WERI-Rb-1 (cell line): ENCODE measurements around the gene CDC42EP5.
A peak's percentile ranks its signal among the peaks of the same experiment; 100 is the strongest.

Experiments
- DNase-seq: peaks from one replicate; pipeline ENCODE4 v3.0.0-alpha.2; 2020
- H3K27ac ChIP-seq: fragments of 250-450 bp; sonication (Bioruptor Pico); 2 replicates; pipeline ENCODE4 v1.5.1; 2020; ENCODE audit warnings: mild to moderate bottlenecking, moderate library complexity
- H3K27me3 ChIP-seq: fragments of 250-450 bp; sonication (Bioruptor Pico); 2 replicates; pipeline ENCODE4 v1.5.1; 2021; ENCODE audit warnings: mild to moderate bottlenecking, low read depth, moderate library complexity; ENCODE audit not compliant: insufficient read depth, severe bottlenecking
- H3K36me3 ChIP-seq: fragments of 250-450 bp; sonication (Bioruptor Pico); 2 replicates; pipeline ENCODE4 v1.5.1; 2020; ENCODE audit warnings: mild to moderate bottlenecking, moderate library complexity
- H3K4me3 ChIP-seq: 2 replicates; pipeline ENCODE4 v1.5.1; 2011; ENCODE audit warnings: low read depth, mild to moderate bottlenecking, control low read depth, low read length
- H3K9me3 ChIP-seq: fragments of 250-450 bp; sonication (Bioruptor Pico); 2 replicates; pipeline ENCODE4 v1.5.1; 2021; ENCODE audit warnings: mild to moderate bottlenecking, moderate library complexity; ENCODE audit not compliant: severe bottlenecking
- CTCF ChIP-seq: IDR thresholded peaks from 2 replicates; pipeline ENCODE4 v1.5.1; 2011; ENCODE audit warnings: low read depth, mild to moderate bottlenecking, control low read depth, inconsistent platforms, low read length

CDC42EP5 gene

GRCh38 chr19:54430306-54431254 lies 42.5 kb downstream of the CDC42EP5 start:
- Histone ChIP-seq H3K27me3 (no peaks in the 10 kb centered on the region), H3K4me3 (no peak overlapping the region), H3K27ac (no peak overlapping the region), H3K36me3 (no peaks in the 10 kb centered on the region), H3K9me3 (no peaks in the 10 kb centered on the region)
- DNase-seq, result peak; percentile 67
- TF ChIP-seq CTCF, result peak; percentile 42; the same call in 1 of the 2 replicates

GRCh38 chr19:54429545-54430227 lies 43.4 kb downstream of the CDC42EP5 start:
- no peak for TF ChIP-seq CTCF
- Histone ChIP-seq H3K27me3 (no peaks in the 10 kb centered on the region), H3K27ac (no peak overlapping the region), H3K4me3 (no peak overlapping the region), H3K9me3 (no peaks in the 10 kb centered on the region), H3K36me3 (no peaks in the 10 kb centered on the region)
- no peak for DNase-seq

- no peak for DNase-seq
- Histone ChIP-seq H3K27me3 (no peaks in the 10 kb centered on the region), H3K27ac (no peak overlapping the region), H3K9me3 (no peaks in the 10 kb centered on the region), H3K36me3 (no peaks in the 10 kb centered on the region), H3K4me3 (no peak overlapping the region)
- TF ChIP-seq CTCF, result no peak
These were observed 44.0 kb downstream of the CDC42EP5 start for GRCh38 chr19:54429176-54429495.

- no peaks in the 10 kb centered on the region for H3K9me3 ChIP-seq
- no peak for TF ChIP-seq CTCF
- no peak overlapping the region for H3K27ac ChIP-seq
- H3K36me3 ChIP-seq, result no peaks in the 10 kb centered on the region
- H3K27me3 ChIP-seq, result no peaks in the 10 kb centered on the region
- no peak for DNase-seq
- no peak overlapping the region for H3K4me3 ChIP-seq
These were observed 44.5 kb downstream of the CDC42EP5 start for GRCh38 chr19:54428323-54429175.

GRCh38 chr19:54427586-54427985 lies 45.5 kb downstream of the CDC42EP5 start:
- Histone ChIP-seq H3K27ac (no peak overlapping the region), H3K9me3 (no peaks in the 10 kb centered on the region), H3K27me3 (no peaks in the 10 kb centered on the region), H3K36me3 (no peaks in the 10 kb centered on the region), H3K4me3 (no peak overlapping the region)
- DNase-seq, result no peak
- no peak for TF ChIP-seq CTCF
